Fibroblast of skin of abdomen (primary cell): Measurements from ENCODE around the gene RCOR3. TPM values are rescaled to one million over a fixed set of nuclear protein-coding genes. Genes with fewer than 3 reads are reported as not detected.
A peak's percentile ranks its signal among the peaks of the same experiment; 100 is the strongest.
"Not testable (repeated sequence)": the region's sequence is repeated elsewhere in the genome, so short reads cannot be mapped to it uniquely, and the experiment has no call there.

Experiments used
- DNase-seq: peaks from one replicate; pipeline ENCODE4 v3.0.0-alpha.2; 2013
- polyA plus RNA-seq, 2 experiments: library from polyadenylated mRNA; unstranded; fragments of 120-200 nt; gene quantifications; one replicate each; pipeline ENCODE4 v1.2.1, GENCODE V29; 2013; ENCODE audit not compliant: insufficient read length in 2 of 2

Gene RCOR3
- polyA plus RNA-seq (2013, experiment 1 of 2; ENCODE audit: insufficient read length) = 38.1 TPM
- polyA plus RNA-seq (2013, experiment 2 of 2; ENCODE audit: insufficient read length) = 39.9 TPM

DNA sequence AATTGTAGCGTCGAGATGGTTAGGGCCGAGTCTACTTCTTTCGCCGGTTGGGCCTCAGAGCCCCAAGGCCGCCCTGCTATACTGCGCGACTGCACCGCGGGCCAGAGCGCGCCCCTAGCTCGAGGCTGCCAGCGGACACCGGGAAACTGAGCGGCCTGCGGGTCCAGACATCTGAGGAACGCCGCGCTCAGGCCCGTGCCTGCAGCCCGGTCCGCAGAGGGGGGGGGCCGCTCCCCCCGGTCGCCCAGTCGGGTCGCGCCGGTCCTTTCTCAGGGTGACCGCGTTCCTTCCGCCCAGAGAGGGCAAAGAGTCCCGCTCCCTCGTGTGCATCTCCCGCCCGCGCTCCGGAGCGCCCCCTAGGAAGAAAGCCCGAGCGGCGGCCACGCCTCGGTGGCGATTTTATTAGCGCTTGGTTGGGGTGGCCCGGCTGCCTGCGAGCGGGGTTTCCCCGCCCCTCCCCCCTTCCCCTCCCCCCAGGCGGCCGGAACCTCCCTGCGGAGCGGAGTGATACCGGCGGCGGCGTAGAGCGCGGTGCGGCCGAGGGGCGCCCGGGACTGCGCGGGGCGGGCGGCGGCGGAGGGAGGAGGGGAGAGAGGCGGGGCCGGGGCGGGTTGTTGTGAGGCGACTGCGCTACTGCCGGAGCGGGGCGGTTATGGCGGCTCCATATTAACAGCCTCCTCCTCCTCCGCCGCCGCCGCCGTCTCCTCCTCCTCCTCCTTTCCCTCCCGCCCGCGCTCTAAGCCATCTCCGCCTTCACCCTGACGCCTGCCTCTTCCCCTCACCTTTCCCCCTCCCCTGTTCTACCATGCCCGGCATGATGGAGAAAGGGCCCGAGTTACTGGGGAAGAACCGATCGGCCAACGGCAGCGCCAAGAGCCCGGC, at the start of gene RCOR3:
RCOR3 (plus strand) TSS at position 611 of the 882 bp plus-strand sequence; CDS start at position 806, 195 bp downstream.
- DNase-seq = peak; percentile 96

- no peak for DNase-seq
These were observed 49.1 kb upstream of the RCOR3 start for GRCh38 chr1:211210052-211210451.

DNA sequence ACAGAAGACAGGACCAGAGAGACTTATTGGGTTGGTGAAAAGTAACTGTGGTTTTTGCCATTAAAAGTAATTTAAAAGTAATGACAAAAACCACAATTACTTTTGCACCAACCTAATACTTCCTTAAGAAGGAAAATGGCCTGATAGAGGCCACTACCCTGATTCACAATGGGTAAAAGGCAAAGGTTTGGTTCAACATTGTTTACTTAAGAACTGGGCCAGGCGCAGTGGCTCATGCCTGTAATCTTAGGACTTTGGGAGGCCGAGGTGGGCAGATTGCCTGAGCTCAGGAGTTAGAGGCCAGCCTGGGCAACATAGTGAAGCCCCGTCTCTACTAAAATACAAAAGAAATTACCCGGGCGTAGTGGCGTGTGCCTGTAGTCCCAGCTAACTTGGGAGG, 48.2 kb upstream of the RCOR3 start:
- DNase-seq = no peak

- no peak for DNase-seq
These were observed 45.5 kb upstream of the RCOR3 start for GRCh38 chr1:211213702-211214101.

DNA sequence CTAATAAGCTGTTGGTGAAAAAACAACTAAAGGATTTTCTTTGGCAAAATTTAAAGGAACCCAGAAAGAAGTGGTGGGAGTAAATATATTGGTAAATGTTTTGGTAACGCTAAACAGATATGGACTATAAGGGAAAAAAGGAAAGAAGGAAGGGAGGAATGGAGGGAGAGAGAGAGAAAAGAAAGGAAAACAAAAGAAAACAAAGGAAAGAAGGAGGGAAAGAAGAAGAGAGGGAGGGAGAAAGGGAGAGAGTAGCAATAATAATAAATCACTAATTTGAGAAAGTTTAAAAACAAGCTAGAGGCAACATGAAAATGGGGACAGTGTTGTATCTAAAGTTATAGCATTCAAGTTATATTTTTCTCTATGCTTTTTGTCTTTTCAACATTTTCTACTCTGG, 43.6 kb upstream of the RCOR3 start:
- no peak for DNase-seq

GRCh38 chr1:211217392-211217791, 41.8 kb upstream of the RCOR3 start:
- DNase-seq = no peak

DNA sequence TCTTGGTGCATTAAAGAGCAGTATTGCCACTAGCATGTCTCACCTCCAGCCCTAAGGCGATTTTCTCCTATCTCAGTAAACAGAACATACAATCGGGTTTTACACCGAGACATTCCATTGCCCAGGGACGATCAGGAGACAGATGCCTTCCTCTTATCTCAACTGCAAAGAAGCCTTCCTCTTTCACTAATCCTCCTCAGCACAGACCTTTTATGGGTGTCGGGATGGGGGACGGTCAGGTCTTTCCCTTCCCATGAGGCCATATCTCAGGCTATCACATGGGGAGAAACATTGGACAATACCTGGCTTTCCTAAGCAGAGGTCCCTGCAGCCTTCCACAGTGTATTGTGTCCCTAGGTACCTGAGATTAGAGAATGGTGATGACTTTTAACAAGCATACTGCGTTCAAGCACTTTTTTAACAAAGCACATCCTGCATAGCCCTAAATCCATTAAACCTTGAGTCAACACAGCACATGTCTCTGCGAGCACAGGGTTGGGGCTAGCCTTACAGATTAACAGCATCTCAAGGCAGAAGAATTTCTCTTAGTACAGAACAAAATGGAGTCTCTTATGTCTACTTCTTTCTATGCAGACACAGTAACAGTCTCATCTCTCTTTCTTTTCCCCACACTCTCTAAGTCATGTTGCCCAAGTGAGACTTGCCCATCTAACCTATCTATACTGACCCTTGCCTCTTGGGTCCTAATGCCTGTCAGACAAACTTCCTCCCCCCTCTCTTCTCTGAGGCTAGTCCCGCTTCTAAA, 36.5 kb upstream of the RCOR3 start:
- DNase-seq = not testable (repeated sequence)

DNA sequence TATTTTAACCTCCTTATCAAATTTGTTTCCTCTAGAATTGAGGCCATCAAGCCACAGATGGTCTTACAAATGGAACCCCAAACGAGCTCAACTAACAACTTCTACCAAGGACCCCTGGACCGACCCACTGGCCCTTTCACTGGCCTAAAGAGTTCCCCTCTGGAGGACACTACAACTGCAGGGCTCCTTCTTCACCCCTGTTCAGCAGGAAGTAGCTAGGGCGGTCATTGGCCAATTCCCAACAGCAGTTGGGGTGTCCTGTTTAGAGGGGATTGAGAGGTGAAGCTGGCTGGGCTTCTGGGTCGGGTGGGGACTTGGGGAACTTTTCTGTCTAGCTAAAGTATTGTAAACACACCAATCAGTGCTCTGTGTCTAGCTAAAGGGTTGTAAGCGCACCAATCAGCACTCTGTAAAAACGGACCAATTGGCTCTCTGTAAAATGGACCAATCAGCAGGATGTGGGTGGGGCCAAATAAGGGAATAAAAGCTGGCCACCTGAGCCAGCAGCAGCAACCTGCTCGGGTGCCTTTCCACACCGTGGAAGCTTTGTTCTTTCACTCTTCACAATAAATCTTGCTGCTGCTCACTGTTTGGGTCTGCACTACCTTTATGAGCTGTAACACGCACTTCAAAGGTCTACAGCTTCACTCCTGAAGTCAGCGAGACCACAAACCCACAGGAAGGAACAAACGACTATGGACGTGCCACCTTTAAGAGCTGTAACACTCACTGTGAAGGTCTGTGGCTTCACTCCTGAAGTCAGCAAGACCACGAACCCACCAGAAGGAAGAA, 30.4 kb upstream of the RCOR3 start:
- DNase-seq = not testable (repeated sequence)

- no peak for DNase-seq
These were observed 29.8 kb upstream of the RCOR3 start for GRCh38 chr1:211229365-211229759.

DNA sequence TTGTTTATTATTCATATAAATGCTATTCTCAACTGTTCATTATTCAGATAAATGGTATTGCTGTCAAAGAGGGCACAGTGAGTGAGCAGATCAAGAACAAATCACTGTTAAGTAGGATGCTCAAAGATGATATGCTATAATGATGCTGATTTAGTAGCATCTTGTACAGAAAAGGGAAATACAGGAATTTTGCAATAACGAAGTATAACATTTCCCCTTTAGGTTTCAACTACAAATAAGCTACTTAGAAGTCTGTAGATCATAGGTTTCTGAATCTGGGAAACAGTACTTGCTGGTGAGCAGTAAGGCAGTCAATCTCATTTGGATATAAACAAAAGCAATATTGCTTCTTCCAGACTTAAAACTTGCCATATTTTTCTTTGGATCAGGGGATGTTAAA, 27.3 kb upstream of the RCOR3 start:
- DNase-seq = no peak

DNA sequence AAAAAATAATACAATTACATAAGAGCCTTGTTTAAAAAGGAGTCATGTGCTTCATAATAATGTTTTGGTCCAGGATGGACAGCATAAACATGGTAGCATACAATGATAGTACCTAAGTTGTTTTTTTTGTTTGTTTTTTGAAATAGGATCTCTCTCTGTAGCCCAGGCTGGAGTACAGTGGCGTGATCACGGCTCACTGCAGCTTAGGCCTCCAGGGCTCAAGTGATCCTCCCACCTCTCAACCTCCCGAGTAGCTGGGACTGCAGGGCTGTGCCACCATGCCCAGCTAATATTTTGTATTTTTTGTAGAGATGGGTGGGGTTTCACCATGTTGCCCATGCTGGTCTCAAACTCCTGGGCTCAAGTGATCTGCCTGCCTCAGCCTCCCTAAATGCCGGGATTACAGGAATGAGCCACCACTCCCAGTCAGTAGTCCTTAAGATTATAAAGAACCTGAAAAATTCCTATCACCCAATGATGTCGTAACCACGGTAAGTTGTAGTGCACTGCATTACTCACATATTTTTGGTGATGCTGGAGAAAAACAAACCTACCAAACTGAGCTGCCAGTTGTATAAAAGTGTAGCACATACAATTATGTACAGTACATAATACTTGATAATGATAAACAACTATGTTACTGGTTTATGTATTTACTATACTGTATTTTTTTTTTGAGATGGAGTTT, 22.4 kb upstream of the RCOR3 start:
- peak; percentile 45 for DNase-seq

DNA sequence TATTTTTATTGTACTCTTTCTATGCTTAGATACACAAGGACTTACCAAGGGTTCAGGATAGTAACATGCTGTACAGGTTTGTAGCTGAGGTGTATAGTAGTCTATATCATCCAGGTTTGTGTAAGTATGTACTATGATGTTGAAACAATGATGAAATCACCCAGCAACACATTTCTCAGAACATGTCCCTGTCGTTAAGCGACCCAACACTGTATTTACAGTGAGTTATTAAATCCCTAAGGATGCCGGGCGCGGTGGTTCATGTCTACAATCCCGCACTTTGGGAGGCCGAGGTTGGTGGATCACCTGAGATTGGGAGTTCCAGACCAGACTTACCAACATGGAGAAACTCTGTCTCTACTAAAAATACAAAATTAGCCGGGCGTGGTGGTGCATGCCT, 21.6 kb upstream of the RCOR3 start:
- no peak for DNase-seq

DNA sequence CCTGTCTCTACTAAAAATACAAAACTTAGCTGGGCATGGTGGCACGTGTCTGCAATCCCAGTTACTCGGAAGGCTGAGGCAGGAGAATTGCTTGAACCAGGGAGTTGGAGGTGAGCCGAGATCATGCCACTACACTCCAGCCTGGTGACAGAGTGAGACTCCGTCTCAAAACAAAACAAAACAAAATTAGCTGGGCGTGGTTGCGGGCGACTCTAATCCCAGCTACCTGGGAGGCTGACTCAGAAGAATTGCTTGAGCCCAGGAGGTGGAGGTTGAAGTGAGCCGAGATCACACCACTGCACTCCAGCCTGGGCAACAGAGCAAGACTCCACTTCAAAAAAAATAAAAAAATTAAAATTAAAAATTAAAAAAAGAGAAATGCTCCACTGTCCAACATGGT, 18.6 kb upstream of the RCOR3 start:
- not testable (repeated sequence) for DNase-seq

DNA sequence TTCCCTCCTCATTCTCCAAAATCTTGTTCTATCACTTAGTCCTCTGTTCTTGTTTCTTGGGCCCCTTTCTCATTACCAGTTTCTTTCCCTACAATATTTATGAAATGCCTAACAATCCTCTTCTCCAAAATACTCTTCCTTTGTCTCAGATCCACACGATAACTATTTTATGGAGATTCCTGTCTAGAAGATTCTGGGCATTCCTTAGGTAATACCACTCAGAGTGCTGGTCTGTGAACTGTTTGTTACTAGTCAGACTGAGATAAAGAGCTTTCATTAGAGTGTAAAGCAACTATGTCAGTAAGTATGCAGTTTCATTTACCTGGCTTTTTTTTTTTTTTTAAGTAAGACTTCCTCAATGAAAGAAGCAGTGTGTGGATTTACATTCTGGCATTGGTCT, 18.1 kb upstream of the RCOR3 start:
- DNase-seq = no peak

- DNase-seq = not testable (repeated sequence)
These were observed 15.5 kb upstream of the RCOR3 start for GRCh38 chr1:211243639-211244038.

DNA sequence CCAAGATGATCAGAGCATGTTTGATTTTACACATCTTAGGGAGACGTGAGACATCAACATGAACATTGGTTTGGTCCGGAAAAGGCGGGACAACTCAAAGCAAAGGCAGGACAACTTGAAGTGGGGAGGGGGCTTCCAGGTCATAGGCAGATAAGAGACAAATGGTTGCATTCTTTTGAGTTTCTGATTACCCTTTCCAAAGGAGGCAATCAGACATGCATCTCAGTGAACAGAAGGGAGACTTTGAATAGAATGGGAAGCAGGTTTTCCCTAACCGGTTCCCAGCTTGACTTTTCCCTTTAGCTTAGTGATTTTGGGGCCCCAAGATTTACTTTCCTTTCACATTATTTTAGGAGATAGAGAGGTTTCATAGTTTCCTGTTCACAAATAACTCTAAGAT, 12.6 kb upstream of the RCOR3 start:
- DNase-seq = not testable (repeated sequence)

DNA sequence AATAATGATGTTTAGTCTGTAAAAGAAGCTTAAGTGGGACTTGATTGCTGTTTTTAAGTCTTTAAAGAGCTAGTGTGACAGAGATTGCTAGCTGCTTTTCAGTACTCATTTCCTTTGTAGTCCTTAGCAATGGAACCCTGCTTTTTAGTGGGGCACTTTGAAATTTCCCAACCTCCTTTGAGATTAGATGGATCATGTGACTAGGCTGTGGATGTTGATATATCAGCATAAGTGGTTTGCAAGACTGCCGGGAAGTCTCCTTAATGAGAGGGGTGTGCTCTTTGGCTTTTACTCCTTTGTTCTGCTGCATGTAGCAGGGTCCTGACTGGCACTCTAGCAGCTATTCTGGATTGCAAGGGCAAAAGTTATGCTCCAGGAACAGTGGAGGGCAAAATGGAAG, 11.2 kb upstream of the RCOR3 start:
- DNase-seq = no peak

DNA sequence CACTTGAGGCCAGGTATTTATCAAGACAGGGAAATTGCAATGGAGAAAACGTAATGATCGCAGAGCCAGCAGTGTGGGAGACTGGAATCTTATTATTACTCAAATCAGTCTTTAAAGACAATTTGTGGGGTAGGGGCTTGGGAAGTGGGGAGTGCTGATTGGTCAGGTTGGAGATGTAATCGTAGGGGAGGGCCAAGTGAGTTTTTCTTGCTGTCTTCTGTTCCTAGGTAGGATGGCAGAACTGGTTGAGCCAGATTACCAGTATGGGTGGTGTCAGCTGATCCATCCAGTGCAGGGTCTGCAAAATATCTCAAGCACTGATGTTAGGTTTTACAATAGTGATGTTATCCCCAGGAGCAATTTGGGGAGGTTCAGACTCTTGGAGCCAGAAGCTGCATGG, 9.6 kb upstream of the RCOR3 start:
- not testable (repeated sequence) for DNase-seq

DNA sequence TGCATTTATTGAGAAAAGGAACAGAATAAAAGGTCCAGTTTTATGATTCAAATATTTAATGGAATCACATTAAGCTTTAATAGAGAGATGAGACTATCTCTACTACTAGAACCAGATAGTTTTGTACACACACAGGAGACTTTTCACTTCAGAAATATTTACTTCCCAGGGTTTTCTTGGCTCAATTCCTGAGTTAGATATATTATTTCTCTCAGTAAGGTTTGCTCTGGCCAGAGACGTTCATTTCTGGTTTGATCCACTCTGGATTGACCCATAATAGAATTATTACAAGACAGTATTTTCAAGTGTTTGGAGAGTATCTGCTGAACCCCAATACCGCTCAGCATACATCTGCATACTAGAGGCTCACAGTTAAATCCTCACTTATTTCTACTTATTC, 1.3 kb upstream of the RCOR3 start:
- peak; percentile 20 for DNase-seq

GRCh38 chr1:211258310-211258755, 833 bp upstream of the RCOR3 start:
- peak; percentile 82 for DNase-seq

GRCh38 chr1:211259638-211260126, 516 bp downstream of the RCOR3 start:
- peak; percentile 75 for DNase-seq
